ENCODE measurements around the gene NEK7. TPM values are rescaled to one million over a fixed set of nuclear protein-coding genes. Genes with fewer than 3 reads are reported as not detected.

Gene NEK7
- total and polyA plus RNA-seq, 2 of the 8 experiments (the other 6 are each of a cell fraction or from before 2014, with no cell fraction given): 5.1 to 10.0 TPM

DNA sequence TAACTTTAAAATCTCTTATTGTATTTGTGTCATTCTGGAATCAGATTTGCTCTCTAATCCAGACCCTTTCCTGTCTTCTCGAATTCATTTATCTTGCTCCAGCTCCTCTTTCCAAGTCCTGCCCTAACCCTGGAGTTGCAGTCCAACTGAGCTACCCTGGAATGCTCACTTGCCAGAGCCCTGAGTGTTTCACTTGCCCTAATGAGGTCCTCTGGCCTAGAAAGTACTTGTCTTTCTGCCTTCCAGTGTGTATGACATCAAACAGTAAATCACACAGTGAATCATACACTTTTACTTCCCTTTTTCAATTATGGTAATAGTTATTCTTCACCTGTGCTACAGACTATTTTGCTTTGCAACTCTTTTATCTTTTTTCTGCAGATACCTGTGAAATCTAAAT, 96.9 kb downstream of the NEK7 start (continued):
- TF ChIP-seq FOSL1 (IDR thresholded peaks at IDR 0.05; ENCODE audit: insufficient read depth, low read depth, low read length) (no peak), EP300 (IDR thresholded peaks at IDR 0.05; ENCODE audit: borderline replicate concordance in 1 of 2, low read depth in 2 of 2, low read length in 2 of 2) (no peak), SP2 (IDR thresholded peaks at IDR 0.05; ENCODE audit: low read length) (no peak), KDM1A (IDR thresholded peaks at IDR 0.05; ENCODE audit: borderline replicate concordance, low read length) (no peak)

Measured in H1 (cell line).